ENCODE measurements around the gene WDR26. TPM values are rescaled to one million over a fixed set of nuclear protein-coding genes. Genes with fewer than 3 reads are reported as not detected.

Gene WDR26
- total and polyA plus RNA-seq, 2 of the 4 experiments (the other 2 are of a cell fraction), result 23.8 to 46.4 TPM

DNA sequence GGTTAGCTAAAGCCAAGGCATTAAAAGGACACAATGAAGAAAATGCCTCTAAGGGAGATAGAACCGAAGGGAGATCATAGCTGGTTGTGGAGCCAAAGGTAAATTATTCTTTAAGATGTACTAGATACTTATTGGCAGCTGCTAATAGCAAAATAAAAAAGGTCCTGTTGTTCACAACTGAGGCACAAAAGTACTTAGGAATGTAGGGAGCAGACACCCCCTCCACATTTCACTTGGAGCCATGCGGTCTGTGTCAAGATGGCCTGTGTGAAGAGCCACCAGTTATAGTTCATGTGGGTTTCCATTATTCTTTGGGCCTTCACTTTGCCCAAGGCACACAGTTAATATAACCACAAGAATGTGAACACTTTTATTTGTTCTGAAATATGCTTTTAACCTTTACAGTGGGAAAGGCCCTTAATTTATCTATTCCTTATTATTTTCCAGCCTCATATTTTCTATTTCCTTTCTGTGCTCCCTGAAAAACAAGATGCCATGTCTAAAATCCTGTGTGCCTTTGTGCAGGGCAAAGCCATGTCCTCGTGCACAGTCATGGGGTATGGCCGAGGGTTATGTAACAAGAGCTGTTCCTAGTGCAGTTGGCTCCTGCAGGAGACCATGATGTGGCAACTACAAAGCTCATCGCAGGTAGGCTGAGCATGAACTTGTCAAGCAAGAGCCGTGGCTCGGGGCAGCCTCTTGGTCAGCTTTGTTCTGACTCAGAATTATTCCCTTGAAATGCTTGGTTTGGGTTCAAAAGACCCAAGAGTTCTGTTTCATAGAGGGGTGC lies 16.2 kb upstream of the WDR26 start:
- H3K27me3 ChIP-seq (ENCODE audit: control insufficient read depth, insufficient read depth, low read length), result no peaks in the 10 kb centered on the region
- H2BK5ac ChIP-seq (ENCODE audit: low read depth, low read length, poor library complexity, severe bottlenecking), result no peak overlapping the region
- 0 out of 2 replicates have a peak overlapping the region, but pooled peaks have one; percentile 5 for H2AK5ac ChIP-seq (ENCODE audit: low read depth, low read length)
- peaks cover 2% of the 10 kb centered on the region; the same call in 1 of the 2 replicates for H3K9me1 ChIP-seq (ENCODE audit: insufficient read depth, low read length)
- H3K14ac ChIP-seq (replicated peaks; ENCODE audit: low read depth, low read length), result 0 out of 2 replicates have a peak overlapping the region, but pooled peaks have one; percentile 29
- no peaks in the 10 kb centered on the region for H3K9me3 ChIP-seq (ENCODE audit: control insufficient read depth, insufficient read depth, low read length)
- no peak overlapping the region for H4K91ac ChIP-seq (ENCODE audit: insufficient read depth, low read depth, low read length)
- H3K36me3 ChIP-seq (ENCODE audit: control insufficient read depth, insufficient read depth, low read length), result 0 out of 2 replicates have a peak, but pooled peaks cover 1% of the 10 kb centered on the region
- H3K4me1 ChIP-seq (ENCODE audit: control insufficient read depth, insufficient read depth, low read length), result no peaks in the 10 kb centered on the region
- no peaks in the 10 kb centered on the region for H4K20me1 ChIP-seq (ENCODE audit: insufficient read depth, low read length)
- TF ChIP-seq CHD1 (IDR thresholded peaks at IDR 0.05; ENCODE audit: low read depth, low read length), result no peak
- TF ChIP-seq RFX5 (IDR thresholded peaks at IDR 0.05; ENCODE audit: low read depth, low read length), result no peak
- no peak for TF ChIP-seq SMC3 (IDR thresholded peaks at IDR 0.05; ENCODE audit: low read depth, low read length)
- no peak for TF ChIP-seq FOS (IDR thresholded peaks at IDR 0.05; ENCODE audit: low read depth, low read length)
- TF ChIP-seq RAD21 (IDR thresholded peaks at IDR 0.05; ENCODE audit: low read length), result no peak
- TF ChIP-seq MAFK (IDR thresholded peaks at IDR 0.05; ENCODE audit: low read depth, low read length), result no peak
- TF ChIP-seq BHLHE40 (IDR thresholded peaks at IDR 0.05; ENCODE audit: low read depth, low read length), result no peak
- TF ChIP-seq, protein P1, sequence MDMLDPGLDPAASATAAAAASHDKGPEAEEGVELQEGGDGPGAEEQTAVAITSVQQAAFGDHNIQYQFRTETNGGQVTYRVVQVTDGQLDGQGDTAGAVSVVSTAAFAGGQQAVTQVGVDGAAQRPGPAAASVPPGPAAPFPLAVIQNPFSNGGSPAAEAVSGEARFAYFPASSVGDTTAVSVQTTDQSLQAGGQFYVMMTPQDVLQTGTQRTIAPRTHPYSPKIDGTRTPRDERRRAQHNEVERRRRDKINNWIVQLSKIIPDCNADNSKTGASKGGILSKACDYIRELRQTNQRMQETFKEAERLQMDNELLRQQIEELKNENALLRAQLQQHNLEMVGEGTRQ (IDR thresholded peaks at IDR 0.05; ENCODE audit: low read depth, low read length), result no peak
- TF ChIP-seq MXI1 (IDR thresholded peaks at IDR 0.05; ENCODE audit: borderline replicate concordance, low read depth, low read length), result no peak
- no peak for TF ChIP-seq RCOR1 (IDR thresholded peaks at IDR 0.05; ENCODE audit: insufficient replicate concordance, low read length)
- H2AK9ac ChIP-seq (replicated peaks; ENCODE audit: low read depth, low read length, poor library complexity), result no peak overlapping the region
- no peak for ATAC-seq (ENCODE audit: low read depth)
- no peak overlapping the region for H3K9ac ChIP-seq (ENCODE audit: low read depth, low read length)
- H3K4me3 ChIP-seq (ENCODE audit: insufficient read depth, low read depth, low read length), result no peak overlapping the region
- no peak overlapping the region for H3K27ac ChIP-seq (ENCODE audit: insufficient read depth, low read length)
- intact Hi-C loops (cut with micrococcal nuclease), result loop anchor here (10.0 kb wide), 1 partner anchor 336 kb away; the partner anchor contains the start of gene FBXO28
- H3K56ac ChIP-seq (ENCODE audit: extremely low read depth, insufficient read depth, low read length), result no peak overlapping the region
- H3K79me1 ChIP-seq (ENCODE audit: low read depth in 1 of 2, low read length in 2 of 2), result peaks cover 3 to 6% of the 10 kb centered on the region in 2 experiments; a peak in 3 of 4 replicates
- ChIA-PET CTCF (no interaction called here), POLR2A (ENCODE audit: unreplicated experiment) (no interaction called here)
- H3K23ac ChIP-seq (ENCODE audit: low read depth, low read length), result no peak overlapping the region; the same call in 1 of the 2 replicates
- WGBS, 2 experiments (ENCODE audit: extremely low coverage in 2 of 2, insufficient read length in 1 of 2), result no CpG with 5 or more reads among the region's 7 CpGs
- no peak overlapping the region for H4K5ac ChIP-seq (ENCODE audit: low read depth, low read length)
- dilution Hi-C loops (cut with HindIII; ENCODE audit: low sequenced_read_pairs, unreplicated experiment), result no loop called here
- no peak for DNase-seq
- H2BK15ac ChIP-seq (ENCODE audit: low read depth, low read length), result no peak overlapping the region
- H2AFZ ChIP-seq (replicated peaks; ENCODE audit: low read length, poor library complexity), result no peak overlapping the region
- in situ Hi-C loops (cut with MboI; ENCODE audit: low sequenced_read_pairs), result no loop called here
- no peak overlapping the region for H4K8ac ChIP-seq (ENCODE audit: low read depth in 2 of 2, low read length in 2 of 2)
- H3K18ac ChIP-seq (ENCODE audit: low read depth, low read length), result no peak overlapping the region
- no peak overlapping the region for H2BK20ac ChIP-seq (ENCODE audit: low read depth, low read length)
- H3K4me2 ChIP-seq (ENCODE audit: low read depth, low read length), result no peak overlapping the region
- no peak overlapping the region for H2BK120ac ChIP-seq (ENCODE audit: low read depth, low read length)
- BruUV-seq (replicated peaks), result no TSS peak
- H3K4ac ChIP-seq (ENCODE audit: low read depth, low read length), result no peak overlapping the region
